ENCODE measurements around the gene SLC22A2.

- TF ChIP-seq SP1 (IDR thresholded peaks at IDR 0.05) (no peak), MAX (IDR thresholded peaks at IDR 0.05) (no peak), ATF3 (IDR thresholded peaks at IDR 0.05) (no peak), CTCF (IDR thresholded peaks at IDR 0.05; ENCODE audit: low read depth, low read length, missing input control) (no peak), JUND (IDR thresholded peaks at IDR 0.05) (no peak), TAF1 (conservative IDR thresholded peaks at IDR 0.05) (no peak), YY1 (IDR thresholded peaks at IDR 0.05) (no peak), HNF4G (IDR thresholded peaks at IDR 0.05) (no peak), RAD21 (IDR thresholded peaks at IDR 0.05) (peak in 1 of 2 donors; percentile 43), EGR1 (IDR thresholded peaks at IDR 0.05; ENCODE audit: low read depth in 2 of 2) (no peak), ZBTB33 (IDR thresholded peaks at IDR 0.05) (no peak), FOXA1 (IDR thresholded peaks at IDR 0.05) (no peak)
Observed at GRCh38 chr6:160167604-160168399, 90.8 kb downstream of the SLC22A2 start.

All from liver (tissue), 3 donors.